Adrenal gland (tissue), 12 donors: ENCODE measurements around the gene CHPT1. TPM values are rescaled to one million over a fixed set of nuclear protein-coding genes. Genes with fewer than 3 reads are reported as not detected.
"Not testable (repeated sequence)": the region's sequence is repeated elsewhere in the genome, so short reads cannot be mapped to it uniquely, and the experiment has no call there.

Experiments
- DNase-seq, 7 donors: peaks; one replicate each; pipeline ENCODE4 v3.0.0-alpha.2; 2019 to 2020
- H3K27ac ChIP-seq, 5 donors: fragments of 200-600 bp; sonication (generic) in 4 of 5; 1 replicate in 3 of 5; 2 replicates in 2 of 5; pipeline versions ENCODE4 v1.5.1 to v1.8.0; 2016 to 2020; ENCODE audit warnings: mild to moderate bottlenecking in 1 of 5
- H3K27me3 ChIP-seq: fragments of 200-600 bp; 2 replicates; pipeline ENCODE4 v1.8.0; 2021
- H3K36me3 ChIP-seq, 2 donors: fragments of 200-600 bp; replicated peaks in 1 of 2; 1 replicate in 1 of 2; 2 replicates in 1 of 2; pipeline versions ENCODE4 v1.5.1 to v1.8.0; 2018 to 2022
- H3K4me1 ChIP-seq, 2 donors: fragments of 200-600 bp; replicated peaks in 1 of 2; 1 replicate in 1 of 2; 2 replicates in 1 of 2; pipeline versions ENCODE4 v1.5.1 to v1.8.0; 2018 to 2021
- H3K4me3 ChIP-seq, 4 donors: fragments of 200-600 bp; sonication (generic) in 3 of 4; one replicate each; pipeline ENCODE4 v1.5.1; 2016 to 2018
- H3K9me3 ChIP-seq, 3 donors: fragments of 200-600 bp; sonication (generic) in 1 of 3; replicated peaks in 1 of 3; 1 replicate in 2 of 3; 2 replicates in 1 of 3; pipeline versions ENCODE4 v1.5.1 to v1.8.0; 2016 to 2021
- CTCF ChIP-seq, 6 experiments: fragments of 450-650 bp in 4 of 6; fragments of 200-600 bp in 2 of 6; sonication (generic) in 1 of 6; IDR thresholded peaks; 1 replicate in 5 of 6; 2 replicates in 1 of 6; pipeline versions ENCODE4 v1.5.1 to v1.8.0; 2016 to 2021; ENCODE audit warnings: antibody characterized with exemption in 6 of 6, mild to moderate bottlenecking in 2 of 6, moderate library complexity in 1 of 6
- POLR2A ChIP-seq, 2 donors: fragments of 450-650 bp; IDR thresholded peaks; one replicate each; pipeline ENCODE4 v1.6.1; 2017; ENCODE audit warnings: antibody characterized with exemption in 2 of 2, mild to moderate bottlenecking in 2 of 2, moderate library complexity in 1 of 2
- WGBS, 4 donors: extraction: QIAGEN DNeasy Blood & Tissue Kit in 2 of 4; methylation state at CpG; one replicate each; pipeline versions ENCODE4 v1.1.5 to v1.1.7; 2013 to 2017; 5-methylcytosine and 5-hydroxymethylcytosine counted together
- intact Hi-C, 2 donors: fragments of 100-400 bp; cut with DNase I; formaldehyde crosslinking; loops; one replicate each; pipeline versions ENCODE4 v1.14.1 to v1.15.0; 2022 to 2023
- polyA plus RNA-seq, 3 donors: library from polyadenylated mRNA; stranded (reverse); fragments of 200-250 nt in 2 of 3; fragments of 350-450 nt in 1 of 3; fragmentation: Illumina TruSeq in 1 of 3; extraction: RNeasy Lipid Tissue Mini Kit (QIAGEN cat#74804) in 1 of 3; gene quantifications; one replicate each; pipeline ENCODE4 v1.2.3, GENCODE V29; 2013 to 2014
- total RNA-seq, 9 donors: library from RNA; depleted of rRNA in 4 of 9; stranded (reverse); fragments of >200 nt in 4 of 9; fragments of 120-200 nt in 1 of 9; fragmentation: NEBNext Ultra II Directional in 1 of 9; extraction: Animal tissue kit (Norgen Biotek cat#: 25700) in 1 of 9; gene quantifications; one replicate each; pipeline versions ENCODE4 v1.1.0 to v1.2.4, GENCODE V29; 2013 to 2023
- donor health status: healthy with polysubstance abuse.
- donor health status: Bipolar disorder and iron deficiency.
- donor health status: DM: yes; HTN: yes; CAD: no.
- donor health status: DM: no; HTN: no; CAD: no.
- donor health status: DM: no; HTN: no; CAD: no.
- donor health status: DM: yes; HTN: yes; CAD: no.

Gene CHPT1
- total and polyA plus RNA-seq, 12 donors, result 20.4 to 190 (median 90.6) TPM

- Histone ChIP-seq H3K27me3 (no peaks in the 10 kb centered on the region), H3K27ac (no peak overlapping the region), H3K36me3 (peaks cover 0 to 21% of the 10 kb centered on the region in 2 donors), H3K4me3 (no peak overlapping the region), H3K9me3 (no peaks in the 10 kb centered on the region), H3K4me1 (no peaks in the 10 kb centered on the region)
- DNase-seq, result no peak
- TF ChIP-seq CTCF (IDR thresholded peaks at IDR 0.05), result no peak
- TF ChIP-seq POLR2A (IDR thresholded peaks at IDR 0.05), result no peak
- 91 to 96% (median 92%) methylated on average over 2 of the region's 2 CpGs for WGBS, 4 donors
- intact Hi-C loops, result no loop called here
These were observed 35.7 kb downstream of the CHPT1 start for GRCh38 chr12:101733166-101733565.

- intact Hi-C loops, result not testable (repeated sequence)
These were observed 37.0 kb downstream of the CHPT1 start for GRCh38 chr12:101734482-101734881.

GRCh38 chr12:101737476-101737875 lies 40.0 kb downstream of the CHPT1 start:
- WGBS, 4 donors, result 94 to 96% (median 95%) methylated on average over 6 of the region's 6 CpGs
- Histone ChIP-seq H3K36me3 (peaks cover 0 to 33% of the 10 kb centered on the region in 2 donors), H3K27me3 (no peaks in the 10 kb centered on the region), H3K4me3 (no peak overlapping the region), H3K4me1 (no peaks in the 10 kb centered on the region), H3K9me3 (no peaks in the 10 kb centered on the region), H3K27ac (no peak overlapping the region)
- intact Hi-C loops, result no loop called here
- DNase-seq, result no peak
- no peak for TF ChIP-seq POLR2A (IDR thresholded peaks at IDR 0.05)
- TF ChIP-seq CTCF (IDR thresholded peaks at IDR 0.05), result no peak

More at GRCh38 chr12:101734482-101734881, 37.0 kb downstream of the CHPT1 start:
- H3K9me3 ChIP-seq, H3K4me1 ChIP-seq, DNase-seq, H3K27ac ChIP-seq, H3K27me3 ChIP-seq, H3K4me3 ChIP-seq: not testable (repeated sequence)
- peaks cover 0 to 31% of the 10 kb centered on the region in 2 donors for H3K36me3 ChIP-seq
- WGBS, 4 donors, result 85 to 93% (median 89%) methylated on average over 5 of the region's 5 CpGs

GRCh38 chr12:101738920-101739665 lies 41.7 kb downstream of the CHPT1 start, which contains the start of gene SYCP3:
Gene SYCP3 (minus strand): TSS chr12:101739462. CDS start chr12:101737935, 1,527 bp downstream.
- 97 to 99% (median 98%) methylated on average over 48 to 57 of the region's 57 CpGs for WGBS, 4 donors
- Histone ChIP-seq H3K4me3 (no peak within 1 kb of the TSS), H3K9me3 (no peaks in the 10 kb centered on the region), H3K36me3 (peaks cover 0 to 33% of the 10 kb centered on the region in 2 donors), H3K27ac (no peak within 1 kb of the TSS), H3K4me1 (no peaks in the 10 kb centered on the region), H3K27me3 (no peaks in the 10 kb centered on the region)
- intact Hi-C loops, result no loop called here
- TF ChIP-seq POLR2A (IDR thresholded peaks at IDR 0.05), result no peak
- TF ChIP-seq CTCF (IDR thresholded peaks at IDR 0.05), result no peak
- no peak for DNase-seq

- peaks cover 0 to 38% of the 10 kb centered on the region in 2 donors for H3K36me3 ChIP-seq
- 85 to 95% (median 92%) methylated on average over 5 of the region's 5 CpGs for WGBS, 4 donors
- H3K9me3 ChIP-seq, result no peaks in the 10 kb centered on the region
- no peaks in the 10 kb centered on the region for H3K27me3 ChIP-seq
- no peak for DNase-seq
- TF ChIP-seq POLR2A (IDR thresholded peaks at IDR 0.05) (no peak), CTCF (IDR thresholded peaks at IDR 0.05) (no peak)
- H3K4me1 ChIP-seq, result no peaks in the 10 kb centered on the region
- intact Hi-C loops, result no loop called here
- H3K4me3 ChIP-seq, result no peak overlapping the region
- no peak overlapping the region for H3K27ac ChIP-seq
These were observed 43.1 kb downstream of the CHPT1 start for GRCh38 chr12:101740566-101740965.
